NCI-H187 treated with DMSO at 0.1 percent for 48 hours (cell line): ENCODE measurements around the gene ZMIZ1.

ENCODE experiments used
- DNase-seq: peaks from one replicate; lab custom pipeline; 2025; lab: John Stamatoyannopoulos, UW

Gene ZMIZ1

DNA sequence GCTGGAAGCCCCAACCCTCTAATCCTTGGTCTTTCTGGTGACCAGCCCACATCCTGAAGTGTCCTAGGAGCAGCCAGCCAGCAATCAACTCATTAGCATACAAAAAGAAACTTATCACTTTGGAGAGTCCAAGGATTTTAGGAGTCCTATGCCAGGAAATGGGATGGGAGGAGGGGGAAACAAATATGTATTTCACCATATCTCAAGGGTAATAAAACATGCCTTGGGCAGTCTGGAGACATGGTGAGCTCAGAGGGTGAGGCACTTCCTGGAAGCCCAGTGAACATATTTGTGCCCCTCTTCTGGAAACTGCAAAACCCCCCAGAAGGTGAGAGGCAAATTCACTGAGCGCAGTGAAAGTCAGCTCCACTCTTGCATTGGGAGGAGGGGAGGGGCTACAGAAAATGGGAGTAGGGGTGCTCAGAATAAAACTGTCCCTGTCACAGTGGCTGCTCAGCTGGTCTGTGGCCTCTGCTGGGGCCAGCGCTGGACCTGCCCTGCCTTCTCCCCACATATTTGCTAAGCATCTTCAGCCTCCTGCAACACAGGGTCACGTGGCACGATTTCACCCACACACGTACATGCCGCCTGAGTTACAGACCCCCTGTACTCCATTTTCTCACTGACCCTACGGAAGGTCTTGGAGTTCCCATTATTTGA, 17.7 kb upstream of the ZMIZ1 start:
- no peak for DNase-seq

DNA sequence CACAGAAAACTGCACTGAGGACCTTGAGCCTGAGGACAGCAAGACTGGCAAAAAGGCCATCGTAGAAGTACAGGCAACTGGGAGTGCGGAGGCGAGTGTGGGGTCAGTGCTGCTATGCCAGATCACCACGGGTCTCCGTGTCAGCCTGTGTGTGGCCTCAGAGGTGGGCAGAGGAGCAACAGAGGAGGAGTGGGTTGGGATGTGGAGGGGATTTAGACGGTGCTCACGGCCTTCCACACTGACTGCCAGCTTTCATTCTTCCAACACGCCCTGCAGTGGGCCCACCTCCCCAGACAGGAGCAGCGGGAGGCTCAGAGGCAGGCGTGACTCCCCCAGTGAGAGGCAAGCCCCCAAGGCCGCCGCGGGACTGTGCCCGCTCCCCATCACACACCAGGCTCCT, 17.0 kb upstream of the ZMIZ1 start:
- no peak for DNase-seq

DNA sequence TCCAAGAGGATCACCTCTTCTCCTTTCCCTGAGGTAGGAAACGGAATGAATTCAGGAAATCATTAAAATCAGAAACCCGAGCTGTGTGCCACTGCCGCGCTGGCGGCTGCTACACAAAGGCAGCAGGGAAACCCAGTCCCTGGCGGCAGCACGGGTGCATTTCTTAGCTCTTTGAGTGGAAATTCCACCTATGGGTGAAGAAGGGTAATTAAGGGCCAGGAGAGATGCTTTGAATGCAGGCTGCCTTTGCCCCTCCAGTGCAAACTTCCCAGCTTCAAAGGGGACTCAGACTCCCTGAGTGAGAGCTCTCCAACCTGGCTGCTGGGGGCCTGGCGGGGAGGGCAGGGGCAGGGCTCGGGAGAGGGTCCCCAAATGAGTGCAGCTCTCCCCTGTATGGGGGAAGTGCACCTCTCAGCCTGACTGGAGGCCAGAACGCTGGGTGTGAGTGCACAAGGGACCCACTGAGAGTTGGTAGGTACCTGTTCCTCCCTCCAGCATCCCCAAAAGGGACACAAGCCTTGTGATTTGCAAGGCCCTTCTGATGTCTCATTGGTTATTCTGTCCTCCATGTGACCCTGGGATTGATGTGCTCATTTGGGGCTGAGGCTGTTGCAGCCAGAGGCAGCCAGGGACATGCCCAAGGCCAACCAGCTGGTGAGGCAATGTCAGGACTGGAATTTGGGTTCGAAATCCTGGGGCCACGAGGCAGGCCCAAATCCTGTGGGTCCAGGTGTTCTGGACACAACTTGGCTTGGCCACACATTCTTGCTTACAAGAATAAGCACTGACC, 16.3 kb upstream of the ZMIZ1 start:
- DNase-seq: no peak

DNA sequence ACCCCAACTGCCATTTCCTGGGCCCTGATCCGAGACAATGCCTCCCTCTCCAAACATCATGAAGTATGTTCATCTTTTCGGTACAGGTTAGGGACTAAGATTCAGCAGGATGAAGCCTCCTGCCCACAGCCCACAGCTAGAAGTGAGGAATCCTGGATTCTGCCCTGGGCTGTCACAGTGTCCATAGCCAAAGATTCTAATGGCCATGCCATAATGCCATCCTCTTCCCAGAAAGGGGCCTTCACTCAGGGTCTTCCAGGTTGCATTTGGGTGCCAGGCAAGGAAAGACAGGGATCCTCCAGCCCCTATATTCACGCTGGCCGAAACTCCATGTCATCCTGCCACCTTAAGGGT, 15.7 kb upstream of the ZMIZ1 start:
- no peak for DNase-seq

DNA sequence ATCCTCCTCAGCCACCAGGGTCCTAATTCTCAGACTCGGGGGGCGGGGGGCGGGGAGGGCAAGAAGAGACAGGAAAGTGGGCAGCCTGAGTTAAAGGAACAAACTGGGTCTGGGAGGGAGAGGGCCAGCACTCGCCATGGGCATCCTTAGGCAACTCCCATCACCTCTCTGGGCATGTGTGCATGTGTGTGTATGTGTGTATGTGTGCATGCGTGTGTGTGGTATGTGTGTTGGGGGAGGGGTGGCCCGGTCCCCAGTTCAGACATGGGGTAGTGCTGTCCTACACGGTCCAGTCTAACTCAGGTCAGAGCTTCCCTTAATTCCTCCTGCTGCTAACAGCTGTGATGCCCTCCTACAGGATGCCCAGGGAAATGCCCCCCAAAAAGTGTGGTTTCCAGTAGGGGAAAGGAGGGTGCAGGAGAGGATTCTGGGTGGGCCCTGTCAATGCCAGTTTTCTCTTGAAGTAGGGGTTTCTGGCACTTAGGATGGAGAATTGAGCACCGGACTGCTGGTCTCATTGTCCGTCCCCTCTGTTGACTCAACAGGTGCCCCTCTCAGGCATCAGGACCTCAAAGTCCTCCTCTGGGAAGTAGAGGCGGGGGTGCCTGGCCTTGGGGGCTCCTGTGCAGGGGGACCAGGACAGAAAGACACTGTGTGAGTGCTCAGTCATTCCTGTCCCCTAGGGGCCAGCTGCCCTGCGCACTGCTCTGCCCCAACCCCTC, 15.1 kb upstream of the ZMIZ1 start:
- DNase-seq: no peak

DNA sequence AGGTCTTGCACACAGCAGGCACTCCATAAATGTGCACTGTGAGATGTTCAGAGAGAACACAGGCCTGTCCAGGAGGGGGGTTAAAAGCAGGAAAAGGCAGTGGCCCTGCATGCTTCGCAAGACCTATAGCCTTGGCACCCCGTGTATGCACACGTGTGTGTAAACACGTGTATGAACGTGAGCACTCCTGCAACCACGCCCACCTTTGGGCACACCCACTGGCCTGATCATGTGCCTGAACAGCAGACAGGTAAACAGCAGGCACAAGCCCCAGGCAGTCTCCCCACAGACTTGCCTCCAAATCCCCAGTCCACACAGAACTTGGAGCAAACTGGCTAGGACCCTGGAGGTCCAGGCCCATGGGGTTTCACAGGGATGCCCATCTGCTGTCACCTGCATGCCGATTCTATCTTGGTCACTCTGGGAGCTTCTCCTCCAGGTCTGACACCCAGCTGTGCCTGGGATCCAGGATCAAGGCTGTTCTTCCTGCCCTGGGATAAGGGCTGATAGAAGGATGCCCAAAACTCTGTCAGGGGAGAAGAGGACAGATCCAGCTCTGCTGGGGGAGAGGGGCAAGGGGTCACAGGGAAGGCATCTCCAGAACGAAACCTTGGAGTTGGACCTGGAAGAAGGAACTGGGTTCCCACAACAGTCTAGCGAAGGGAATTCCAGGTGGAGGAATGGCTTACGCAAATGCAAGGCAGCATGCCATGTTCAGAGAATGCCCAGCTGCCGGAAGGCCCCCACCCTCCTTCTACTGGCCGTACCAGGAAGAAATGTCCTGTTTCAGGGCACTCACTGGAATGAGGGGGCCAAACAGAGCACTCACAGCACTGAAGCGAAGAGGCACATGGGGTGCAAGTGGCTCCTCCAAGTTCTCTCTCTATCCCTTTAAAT, 14.3 kb upstream of the ZMIZ1 start:
- DNase-seq: no peak

DNA sequence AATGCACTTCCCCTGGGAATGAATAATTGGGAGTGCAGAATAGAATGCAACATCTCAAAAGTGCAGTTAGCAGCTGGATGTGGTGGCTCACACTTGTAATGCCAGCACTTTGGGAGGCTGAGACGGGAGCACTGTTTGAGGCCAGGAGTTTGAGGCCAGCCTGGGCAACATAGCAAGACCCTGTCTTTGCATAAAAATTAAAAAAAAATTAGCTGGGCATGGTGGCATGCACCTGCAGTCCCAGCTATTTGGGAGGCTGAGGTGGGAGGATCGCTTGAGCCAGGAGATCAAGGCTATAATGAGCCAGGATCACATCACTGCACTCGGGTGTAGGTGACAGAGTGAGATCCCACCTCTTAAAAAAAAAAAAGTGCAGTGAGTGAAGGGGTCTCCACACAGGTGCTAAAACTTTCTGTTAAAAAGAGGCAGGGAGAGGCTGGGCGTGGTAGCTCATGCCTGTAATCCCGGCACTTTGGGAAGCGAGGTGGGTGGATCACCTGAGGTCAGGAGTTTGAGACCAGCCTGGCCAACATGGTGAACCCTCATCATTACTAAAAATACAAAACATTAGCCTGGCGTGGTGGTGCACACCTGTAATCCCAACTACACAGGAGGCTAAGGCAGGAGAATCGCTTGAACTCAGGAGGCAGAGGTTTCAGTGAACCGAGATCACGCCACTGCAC, 13.5 kb upstream of the ZMIZ1 start:
- no peak for DNase-seq

DNA sequence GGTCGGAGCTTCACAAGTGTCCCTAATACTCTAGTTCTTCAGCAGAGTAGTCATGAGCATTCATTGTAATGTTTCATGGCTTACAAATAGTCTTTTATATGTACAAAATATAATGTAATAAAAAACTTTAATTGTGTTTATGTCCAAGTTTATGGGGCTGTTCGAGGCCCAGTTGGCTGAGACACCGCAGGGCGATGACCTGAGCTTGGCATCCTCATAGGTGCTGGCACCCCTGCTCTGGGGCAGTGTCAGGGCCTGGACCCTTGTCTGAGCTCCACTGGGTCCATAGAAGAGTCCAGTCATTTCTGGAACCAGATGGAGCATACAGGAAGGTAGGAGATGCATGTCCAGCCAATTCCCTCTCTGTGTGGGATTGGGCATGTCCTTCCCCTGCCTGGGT, 12.9 kb upstream of the ZMIZ1 start:
- DNase-seq: no peak

DNA sequence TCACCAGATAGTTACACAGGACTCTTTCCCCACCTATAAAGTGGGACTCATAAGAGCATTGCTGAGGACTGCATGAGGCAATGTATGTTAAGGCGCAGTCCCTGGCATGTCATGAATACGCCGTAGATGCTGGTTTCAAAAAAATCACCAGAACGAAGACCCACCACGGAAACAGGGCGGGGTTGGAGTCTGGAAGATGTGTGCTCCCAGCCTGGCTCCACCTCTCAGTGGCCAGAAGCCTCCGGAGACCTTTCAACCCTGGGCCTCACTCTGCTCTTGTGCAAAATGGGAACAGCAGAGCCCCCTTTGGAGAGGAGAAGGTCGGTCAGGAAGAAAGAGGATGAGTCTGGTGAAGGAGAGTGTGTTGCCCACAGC, 12.4 kb upstream of the ZMIZ1 start:
- no peak for DNase-seq

DNA sequence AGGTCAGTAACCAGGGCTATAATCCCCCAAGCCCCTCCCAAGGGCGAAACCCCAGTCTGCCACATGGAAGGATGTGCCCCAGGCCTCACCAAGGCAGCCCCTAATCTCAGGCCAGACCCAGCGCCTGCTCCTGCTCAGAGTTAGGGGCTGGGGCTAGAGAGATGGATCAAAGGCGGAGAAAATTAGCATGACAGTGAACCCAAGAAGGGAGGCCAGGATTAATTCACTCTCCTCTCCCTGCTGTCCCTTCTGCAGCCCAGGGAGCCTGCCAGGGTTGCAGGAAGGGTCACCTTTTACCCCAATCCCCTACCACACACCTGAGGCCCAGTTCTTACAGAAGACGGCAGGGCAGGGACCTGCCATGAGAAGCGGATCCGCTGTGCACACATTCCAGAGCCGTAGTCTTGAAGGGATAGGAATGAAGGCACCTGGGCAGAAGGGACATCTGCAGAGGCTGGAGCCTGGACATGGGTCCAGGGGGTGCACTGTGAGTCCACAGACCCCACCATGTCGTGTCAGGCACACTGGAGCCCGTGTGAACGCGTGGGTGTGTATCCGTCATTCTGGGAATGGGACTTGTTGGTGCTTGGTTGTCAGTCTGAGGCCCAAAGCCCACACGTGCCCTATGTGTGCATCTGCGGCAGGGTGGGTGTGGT, 11.9 kb upstream of the ZMIZ1 start:
- DNase-seq: no peak

DNA sequence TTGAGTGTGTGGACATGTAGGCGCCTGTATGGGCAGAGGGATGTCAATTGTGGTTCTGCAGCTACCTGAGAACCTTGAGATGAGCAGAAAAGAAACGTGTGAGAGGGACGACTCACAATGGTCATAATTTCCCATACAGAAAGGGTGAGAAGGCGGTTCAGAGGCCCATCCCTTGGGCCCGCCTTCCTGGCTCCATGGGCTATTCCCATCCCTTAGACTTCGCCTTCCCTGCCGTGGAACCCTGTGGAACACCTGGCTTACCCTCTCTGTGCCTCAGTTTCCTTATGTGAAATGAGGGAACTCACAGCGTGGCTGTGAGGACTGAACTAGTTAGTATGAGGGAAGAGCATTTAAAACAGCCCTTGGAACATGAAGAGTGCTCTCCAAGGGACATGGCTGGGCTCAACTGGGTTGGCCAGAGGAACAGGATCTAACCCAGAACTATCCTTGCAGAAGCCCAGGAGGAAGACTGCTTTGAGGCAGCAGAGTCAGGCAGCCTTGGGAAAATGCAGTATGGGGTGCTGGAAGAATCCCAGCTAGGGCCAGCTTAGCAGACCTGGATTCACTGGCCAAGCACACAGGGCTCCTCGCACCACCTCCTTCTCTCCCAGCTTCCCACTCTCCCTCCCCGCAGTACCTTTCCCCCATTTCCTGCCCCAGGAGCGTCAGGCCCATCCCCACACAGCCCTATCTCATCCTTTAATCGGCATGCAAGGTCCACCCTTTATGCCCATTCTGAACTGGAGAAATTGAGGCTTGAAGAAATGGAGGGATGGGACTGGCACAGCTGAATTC, 11.1 kb upstream of the ZMIZ1 start:
- no peak for DNase-seq

DNA sequence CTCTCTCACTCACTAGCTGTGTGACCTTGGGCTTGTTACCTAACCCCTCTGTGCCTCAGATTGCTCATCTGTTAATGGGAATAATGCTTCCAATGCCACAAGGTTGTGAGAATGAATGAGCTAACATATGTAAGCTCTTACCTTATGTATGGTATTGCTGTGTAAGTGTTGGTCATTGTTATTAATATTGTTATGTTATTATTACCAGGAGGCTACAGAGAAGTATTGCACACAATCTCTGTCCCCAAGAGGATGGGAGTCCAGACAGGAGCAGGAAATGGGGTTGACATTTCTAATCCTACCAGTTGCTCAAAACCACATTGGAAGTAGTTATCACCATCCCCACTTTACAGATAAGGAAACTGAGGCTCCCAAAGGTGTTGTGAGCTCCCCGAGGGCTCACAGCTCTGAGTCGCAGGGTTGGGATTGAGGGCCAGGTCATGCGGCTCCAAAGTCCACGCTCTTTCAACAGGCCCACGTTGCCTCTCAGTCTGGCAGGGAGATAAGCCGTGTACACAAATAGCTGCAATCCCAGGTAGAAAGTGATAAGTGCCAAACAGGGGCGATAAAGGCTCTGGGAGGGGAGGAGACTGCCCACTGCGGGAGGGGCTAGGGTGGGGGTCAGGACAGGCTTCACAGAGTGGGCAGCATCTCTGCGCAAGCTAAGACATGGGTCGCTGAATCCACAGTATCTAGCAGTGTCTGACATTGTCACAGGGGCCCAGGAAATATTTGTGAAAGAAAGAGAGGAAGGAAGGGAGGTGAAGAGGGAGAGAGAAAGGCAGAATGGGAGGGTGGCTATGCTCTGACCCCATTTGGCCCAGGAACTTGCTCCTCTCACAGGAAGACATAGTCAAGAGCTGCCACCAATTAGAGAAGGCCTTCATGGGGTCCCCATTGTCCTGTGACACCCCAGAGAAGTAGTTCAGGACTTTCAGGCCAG, 9.6 kb upstream of the ZMIZ1 start:
- DNase-seq: no peak

DNA sequence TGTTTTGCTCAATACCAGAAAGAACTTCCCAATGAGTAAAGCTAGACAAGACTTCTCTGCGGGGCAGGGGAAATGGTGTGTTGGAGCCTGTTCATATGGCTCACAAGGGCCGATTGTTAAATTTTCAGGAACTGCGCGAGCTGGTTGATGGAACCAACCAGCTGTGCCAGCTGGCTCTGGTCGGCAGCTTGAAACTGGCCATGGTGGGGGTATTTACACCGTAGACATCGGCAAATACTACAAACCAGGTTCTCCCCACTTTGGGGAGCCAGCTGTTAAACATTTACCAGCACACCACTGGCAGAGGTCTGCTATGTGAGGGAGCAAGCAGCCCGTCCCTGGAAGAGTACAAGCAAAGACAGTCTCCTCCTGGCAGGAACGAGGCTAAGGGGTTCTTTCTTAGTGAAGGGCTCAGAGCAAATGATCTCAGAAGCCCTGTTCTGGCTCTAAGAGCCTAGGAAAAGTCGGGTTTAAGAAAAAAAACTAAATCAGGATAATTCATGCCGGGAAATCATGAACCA, 8.8 kb upstream of the ZMIZ1 start:
- no peak for DNase-seq

DNA sequence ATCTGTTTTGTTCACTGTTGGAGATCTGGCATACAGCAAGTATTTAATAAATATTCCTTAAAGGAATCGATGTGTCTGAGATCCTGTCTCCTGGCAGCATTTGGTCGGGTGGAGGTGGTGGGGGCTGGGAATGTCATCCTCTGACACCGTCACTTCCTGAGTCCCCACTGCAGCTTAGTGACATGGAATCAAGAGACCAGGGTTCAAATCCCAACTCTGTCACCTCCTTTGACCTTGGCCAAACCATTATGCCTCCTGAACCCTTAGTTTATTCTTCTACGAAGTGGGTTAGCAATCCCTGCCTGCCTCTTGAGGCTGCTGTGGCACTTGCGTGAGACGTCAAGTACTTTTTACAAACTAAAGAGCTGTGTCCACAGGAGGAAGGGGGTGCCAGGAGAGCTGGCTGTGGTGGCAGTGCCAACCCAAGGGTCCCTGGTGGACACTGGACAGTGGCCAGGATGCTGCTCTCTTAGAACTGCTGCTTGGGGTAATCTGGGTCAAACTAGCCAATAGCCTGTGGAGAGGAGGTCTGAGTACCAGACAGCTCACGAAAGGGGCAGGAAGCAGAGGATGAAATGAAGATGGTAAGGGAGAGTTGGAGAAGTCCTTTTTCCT, 8.0 kb upstream of the ZMIZ1 start:
- DNase-seq: no peak

DNA sequence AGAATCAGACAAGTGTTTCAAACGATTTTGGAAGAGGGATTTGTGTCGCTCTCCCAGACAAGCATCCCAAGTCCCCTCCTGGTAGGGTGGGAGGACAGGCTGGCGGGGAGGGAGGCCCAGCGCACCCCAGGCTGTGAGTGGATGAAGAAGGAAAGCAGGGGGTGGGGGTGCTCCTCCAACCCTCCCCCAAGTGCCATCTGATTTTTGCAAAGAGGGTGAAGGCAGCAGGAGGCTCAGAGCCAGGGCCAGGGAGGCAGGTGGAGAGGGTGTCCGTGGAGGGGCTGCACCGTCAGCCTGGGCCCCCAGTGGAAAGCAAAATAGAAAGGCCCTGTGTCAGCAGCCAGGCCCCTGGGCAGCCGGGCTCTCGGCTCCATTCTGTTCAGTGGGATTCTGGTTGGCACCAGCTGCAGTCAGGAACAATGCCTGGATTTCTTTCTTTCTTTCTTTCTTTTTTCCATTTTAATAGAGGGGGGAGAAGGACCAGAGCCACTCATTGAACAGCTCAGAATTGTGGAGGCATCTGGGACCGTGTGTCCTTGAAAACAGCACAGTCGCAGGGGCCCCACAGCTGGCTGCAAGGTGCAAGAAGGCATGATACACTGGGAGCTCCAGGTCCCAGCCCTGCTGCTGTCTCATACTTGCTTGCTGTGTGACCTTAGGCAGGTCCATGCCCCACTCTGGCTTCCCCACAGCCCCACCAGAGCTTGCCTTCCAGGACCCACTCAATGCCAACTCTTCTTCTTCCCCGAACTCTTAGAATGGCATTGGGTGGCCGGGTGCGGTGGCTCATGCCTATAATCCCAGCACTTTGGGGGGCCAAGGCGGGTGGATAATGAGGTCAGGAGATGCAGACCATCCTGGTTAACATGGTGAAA, 7.1 kb upstream of the ZMIZ1 start:
- no peak for DNase-seq

DNA sequence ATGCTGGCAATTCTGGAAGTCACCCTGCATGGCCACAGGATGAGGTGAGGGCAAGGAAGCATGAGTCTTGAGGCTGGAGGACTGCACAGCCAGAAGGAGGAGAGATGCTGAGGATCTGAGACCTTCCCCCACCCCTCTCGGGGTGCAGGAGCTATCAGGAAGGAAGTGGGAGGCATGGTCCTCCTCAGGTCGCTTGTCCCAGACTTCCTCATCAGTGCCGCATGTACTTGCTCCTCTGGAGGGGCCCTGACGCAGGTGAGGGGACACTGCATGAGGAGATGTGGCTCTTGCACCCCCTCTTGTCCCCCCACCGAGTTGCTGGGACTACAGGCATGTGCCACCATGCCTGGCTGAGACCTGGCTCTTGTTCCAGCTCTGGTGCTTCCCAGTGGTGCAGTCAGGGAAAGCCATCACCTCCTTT, 5.7 kb upstream of the ZMIZ1 start:
- no peak for DNase-seq

DNA sequence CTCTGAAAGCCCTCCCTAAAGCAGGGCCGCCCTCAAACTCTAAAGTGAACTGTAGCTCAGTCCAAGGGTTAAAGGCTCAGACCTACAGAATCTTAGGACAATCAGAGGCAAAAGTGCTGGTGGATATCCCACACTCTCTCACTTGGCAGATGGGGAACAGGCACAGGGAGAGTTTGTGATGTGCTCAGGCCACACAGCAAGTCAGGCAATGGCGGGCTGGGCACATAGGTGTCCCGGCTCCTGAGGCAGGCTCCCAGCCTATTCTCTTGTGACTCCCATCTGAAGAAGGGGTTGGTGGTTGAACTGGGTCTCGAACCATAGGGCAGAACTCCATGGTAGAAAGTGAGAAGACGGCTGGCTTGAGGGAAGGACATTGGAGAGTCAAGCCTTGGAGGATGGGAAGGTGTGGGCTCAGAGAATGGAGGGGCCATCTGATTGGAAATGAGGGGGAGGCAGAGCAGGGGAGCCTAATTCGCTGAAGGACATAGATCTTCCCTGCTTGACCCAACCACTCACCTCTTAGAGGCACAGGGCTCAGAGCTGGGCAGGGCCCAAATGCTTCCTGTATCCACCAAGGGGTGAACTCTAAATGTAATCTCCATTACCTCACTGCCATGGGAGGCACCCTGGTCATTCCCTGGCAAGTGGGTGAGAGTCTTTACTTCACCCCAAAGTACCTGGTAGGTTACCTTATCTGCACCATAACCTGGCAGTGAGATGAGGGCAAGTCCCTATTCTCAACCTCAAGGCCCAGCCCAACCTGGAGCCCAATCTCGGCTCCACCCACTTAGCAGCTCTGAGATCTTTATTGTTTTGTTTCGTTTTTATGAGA, 4.9 kb upstream of the ZMIZ1 start:
- no peak for DNase-seq
